Thoracic aorta (tissue), 2 donors: Measurements from ENCODE around the gene NUDT22. TPM values are rescaled to one million over a fixed set of nuclear protein-coding genes. Genes with fewer than 3 reads are reported as not detected.

ENCODE experiments used
- ATAC-seq: fragments of 150-250 bp; one replicate; pipeline ENCODE4 v1.8.0; 2017; ENCODE audit warnings: low read depth; ENCODE audit not compliant: insufficient number of reproducible peaks, low FRiP score
- DNase-seq: peaks from one replicate; pipeline ENCODE4 v3.0.0-alpha.2; 2020; ENCODE audit warnings: low spot score
- H3K27ac ChIP-seq, 2 donors: fragments of 200-600 bp; sonication (generic); 1 replicate in 1 of 2; 2 replicates in 1 of 2; pipeline ENCODE4 v1.5.1; 2016; ENCODE audit warnings: mild to moderate bottlenecking in 2 of 2, moderate library complexity in 2 of 2
- H3K27me3 ChIP-seq: fragments of 200-600 bp; sonication (generic); replicated peaks from 2 replicates; pipeline ENCODE4 v1.6.0; 2016; ENCODE audit warnings: mild to moderate bottlenecking; ENCODE audit not compliant: insufficient read depth
- H3K36me3 ChIP-seq: fragments of 200-600 bp; sonication (generic); one replicate; pipeline ENCODE4 v1.5.1; 2016
- H3K4me1 ChIP-seq, 2 donors: fragments of 200-600 bp; sonication (generic); 1 replicate in 1 of 2; 2 replicates in 1 of 2; pipeline versions ENCODE4 v1.5.1 to v1.6.0; 2016; ENCODE audit warnings: low read depth in 2 of 2, mild to moderate bottlenecking in 1 of 2; ENCODE audit not compliant: control insufficient read depth in 1 of 2
- H3K4me3 ChIP-seq: fragments of 200-600 bp; sonication (generic); 2 replicates; pipeline ENCODE4 v1.5.1; 2016; ENCODE audit warnings: mild to moderate bottlenecking
- H3K9me3 ChIP-seq: fragments of 200-600 bp; sonication (generic); 2 replicates; pipeline ENCODE4 v1.5.1; 2016
- CTCF ChIP-seq: fragments of 200-600 bp; sonication (generic); IDR thresholded peaks from one replicate; pipeline ENCODE4 v1.5.1; 2019; ENCODE audit warnings: antibody characterized with exemption
- total RNA-seq, 2 donors: library from RNA; depleted of rRNA; stranded (reverse); fragments of >200 nt; gene quantifications; one replicate each; pipeline versions ENCODE4 v1.1.0 to v1.2.3, GENCODE V29; 2016

Gene NUDT22
- total RNA-seq, 2 donors from 2014 or later = 52.3 to 61.6 TPM

GRCh38 chr11:64210301-64211020 lies 15.6 kb upstream of the NUDT22 start:
- no peak for TF ChIP-seq CTCF
- Histone ChIP-seq H3K4me1 (no peaks in the 10 kb centered on the region), H3K27me3 (no peaks in the 10 kb centered on the region), H3K36me3 (no peaks in the 10 kb centered on the region), H3K9me3 (no peaks in the 10 kb centered on the region), H3K27ac (no peak overlapping the region), H3K4me3 (no peak overlapping the region)
- ATAC-seq (no peak), DNase-seq (no peak)

DNA sequence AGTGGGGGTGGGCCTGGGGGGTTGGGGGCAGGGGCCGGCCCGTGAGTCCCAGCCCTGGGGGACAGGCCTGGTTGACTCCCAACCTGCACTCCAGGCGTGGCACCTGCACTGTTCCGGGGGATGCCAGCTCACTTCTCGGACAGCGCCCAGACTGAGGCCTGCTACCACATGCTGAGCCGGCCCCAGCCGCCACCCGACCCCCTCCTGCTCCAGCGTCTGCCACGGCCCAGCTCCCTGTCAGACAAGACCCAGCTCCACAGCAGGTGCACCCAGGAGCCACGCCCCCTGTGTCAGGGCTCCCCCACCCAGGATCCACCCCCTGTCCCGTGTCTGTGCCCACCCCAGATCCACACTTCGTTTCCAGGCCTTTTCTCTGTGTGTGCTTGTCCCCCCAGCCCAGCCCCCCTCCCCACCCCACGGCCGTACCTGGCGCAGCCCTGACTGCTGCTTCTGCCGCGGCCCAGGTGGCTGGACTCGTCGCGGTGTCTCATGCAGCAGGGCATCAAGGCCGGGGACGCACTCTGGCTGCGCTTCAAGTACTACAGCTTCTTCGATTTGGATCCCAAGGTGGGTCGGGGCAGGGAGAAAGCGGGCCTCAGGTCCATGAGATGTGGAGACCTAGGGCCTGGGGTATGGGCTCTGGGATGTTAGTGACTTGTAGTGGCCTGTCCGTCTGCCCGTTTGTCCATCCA lies 14.7 kb upstream of the NUDT22 start:
- Histone ChIP-seq H3K27ac (no peak overlapping the region), H3K36me3 (no peaks in the 10 kb centered on the region), H3K4me3 (no peak overlapping the region), H3K27me3 (no peaks in the 10 kb centered on the region), H3K9me3 (no peaks in the 10 kb centered on the region), H3K4me1 (no peaks in the 10 kb centered on the region)
- ATAC-seq (no peak), DNase-seq (no peak)
- no peak for TF ChIP-seq CTCF

- H3K4me3 ChIP-seq = no peak overlapping the region
- no peak overlapping the region for H3K27ac ChIP-seq
- DNase-seq = no peak
- no peaks in the 10 kb centered on the region for H3K27me3 ChIP-seq
- no peaks in the 10 kb centered on the region for H3K4me1 ChIP-seq
- TF ChIP-seq CTCF = no peak
- peaks cover 3% of the 10 kb centered on the region for H3K36me3 ChIP-seq
- ATAC-seq = no peak
- H3K9me3 ChIP-seq = no peaks in the 10 kb centered on the region
These were observed 9.2 kb upstream of the NUDT22 start for GRCh38 chr11:64216879-64217278.

DNA sequence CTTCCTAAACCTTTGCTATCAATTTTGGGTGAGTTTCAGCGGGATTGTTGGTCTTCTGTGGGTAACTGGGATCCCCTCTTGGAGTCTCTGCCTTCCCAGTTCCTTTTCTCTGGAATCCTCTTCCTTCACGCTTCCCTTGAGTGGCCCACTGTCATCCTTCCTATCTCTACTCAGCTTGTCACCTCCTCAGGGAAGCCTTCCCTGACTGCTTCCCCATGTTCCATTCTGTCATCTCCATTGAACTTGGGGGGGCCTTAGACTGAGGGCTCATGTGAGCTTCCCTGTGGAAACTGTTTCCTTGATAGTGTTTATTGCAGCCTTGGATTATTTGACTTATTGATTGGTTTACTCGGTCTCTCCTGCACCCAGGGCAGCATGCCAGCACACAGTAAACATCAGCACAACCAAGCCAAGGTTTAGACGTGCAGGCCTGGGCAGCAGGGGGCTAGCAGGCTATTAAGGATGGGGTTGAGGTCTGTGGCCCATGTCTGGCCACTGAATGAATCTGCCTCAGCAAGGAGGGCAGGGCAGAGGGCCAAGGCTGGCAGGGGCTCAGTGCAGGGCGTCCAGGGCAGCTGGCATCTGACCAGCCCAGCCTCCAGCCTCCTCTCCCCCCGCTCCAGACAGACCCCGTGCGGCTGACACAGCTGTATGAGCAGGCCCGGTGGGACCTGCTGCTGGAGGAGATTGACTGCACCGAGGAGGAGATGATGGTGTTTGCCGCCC lies 7.3 kb upstream of the NUDT22 start:
- Histone ChIP-seq H3K27ac (no peak overlapping the region), H3K9me3 (no peaks in the 10 kb centered on the region), H3K4me3 (no peak overlapping the region), H3K27me3 (no peaks in the 10 kb centered on the region), H3K4me1 (no peaks in the 10 kb centered on the region), H3K36me3 (peaks cover 3% of the 10 kb centered on the region)
- ATAC-seq (no peak), DNase-seq (no peak)
- no peak for TF ChIP-seq CTCF

- Histone ChIP-seq H3K27ac (no peak overlapping the region), H3K4me3 (no peak overlapping the region), H3K27me3 (no peaks in the 10 kb centered on the region), H3K9me3 (no peaks in the 10 kb centered on the region), H3K36me3 (peaks cover 3% of the 10 kb centered on the region), H3K4me1 (no peaks in the 10 kb centered on the region)
- no peak for DNase-seq
- no peak for TF ChIP-seq CTCF
- no peak for ATAC-seq
These were observed 6.8 kb upstream of the NUDT22 start for GRCh38 chr11:64219354-64219684.
